Neural cell (in vitro differentiated cells): ENCODE data around the gene ARHGAP24.

Experiments
- EP300 ChIP-seq: fragments of 450-650 bp; conservative IDR thresholded peaks from 2 replicates; pipeline ENCODE4 v1.6.1; 2014; ENCODE audit warnings: antibody characterized with exemption, mild to moderate bottlenecking, moderate library complexity; ENCODE audit not compliant: poor library complexity, severe bottlenecking
- POLR2AphosphoS5 ChIP-seq: IDR thresholded peaks from 2 replicates; pipeline ENCODE4 v1.6.1; 2012
- RAD21 ChIP-seq: fragments of 450-650 bp; conservative IDR thresholded peaks from 2 replicates; pipeline ENCODE4 v1.6.1; 2014; ENCODE audit warnings: antibody characterized with exemption, mild to moderate bottlenecking, moderate library complexity
- SMC3 ChIP-seq: fragments of 450-650 bp; conservative IDR thresholded peaks from 2 replicates; pipeline ENCODE4 v1.6.1; 2014; ENCODE audit warnings: antibody characterized with exemption, mild to moderate bottlenecking, moderate library complexity; ENCODE audit not compliant: poor library complexity
- TAF1 ChIP-seq: IDR thresholded peaks from 2 replicates; pipeline ENCODE4 v1.6.1; 2012; ENCODE audit warnings: low read depth
- TF ChIP-seq, protein P1 (sequence below): fragments of 450-650 bp; IDR thresholded peaks from 2 replicates; pipeline ENCODE4 v1.5.1; 2014; ENCODE audit warnings: antibody characterized with exemption, mild to moderate bottlenecking, moderate library complexity; ENCODE audit not compliant: poor library complexity, severe bottlenecking
- TF ChIP-seq, protein P2 (sequence below): IDR thresholded peaks from 2 replicates; pipeline ENCODE4 v1.6.1; 2012; ENCODE audit warnings: borderline replicate concordance

DNA sequence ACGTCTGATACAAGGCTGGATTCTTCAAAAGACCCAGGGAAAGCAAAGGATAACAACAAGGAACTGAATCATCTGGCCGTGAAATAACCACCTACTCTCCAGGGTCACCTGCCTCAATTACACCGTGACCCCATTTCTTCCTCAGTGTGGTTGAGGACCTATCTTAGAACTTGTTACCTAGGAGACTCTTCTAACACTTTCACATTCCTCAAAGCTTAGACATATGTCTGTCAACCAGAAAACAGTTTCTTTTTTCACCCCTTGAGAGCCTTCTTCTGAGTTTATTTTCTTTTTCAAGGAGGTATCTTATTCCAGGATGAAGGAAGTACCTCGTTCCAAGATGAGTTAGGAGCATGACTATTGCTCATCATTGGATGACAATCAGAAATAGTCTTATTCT, 337.8 kb downstream of the ARHGAP24 start:
- TF ChIP-seq TAF1 (no peak), POLR2AphosphoS5 (no peak), RAD21 (no peak), EP300 (no peak), SMC3 (no peak)
- TF ChIP-seq, protein P1, sequence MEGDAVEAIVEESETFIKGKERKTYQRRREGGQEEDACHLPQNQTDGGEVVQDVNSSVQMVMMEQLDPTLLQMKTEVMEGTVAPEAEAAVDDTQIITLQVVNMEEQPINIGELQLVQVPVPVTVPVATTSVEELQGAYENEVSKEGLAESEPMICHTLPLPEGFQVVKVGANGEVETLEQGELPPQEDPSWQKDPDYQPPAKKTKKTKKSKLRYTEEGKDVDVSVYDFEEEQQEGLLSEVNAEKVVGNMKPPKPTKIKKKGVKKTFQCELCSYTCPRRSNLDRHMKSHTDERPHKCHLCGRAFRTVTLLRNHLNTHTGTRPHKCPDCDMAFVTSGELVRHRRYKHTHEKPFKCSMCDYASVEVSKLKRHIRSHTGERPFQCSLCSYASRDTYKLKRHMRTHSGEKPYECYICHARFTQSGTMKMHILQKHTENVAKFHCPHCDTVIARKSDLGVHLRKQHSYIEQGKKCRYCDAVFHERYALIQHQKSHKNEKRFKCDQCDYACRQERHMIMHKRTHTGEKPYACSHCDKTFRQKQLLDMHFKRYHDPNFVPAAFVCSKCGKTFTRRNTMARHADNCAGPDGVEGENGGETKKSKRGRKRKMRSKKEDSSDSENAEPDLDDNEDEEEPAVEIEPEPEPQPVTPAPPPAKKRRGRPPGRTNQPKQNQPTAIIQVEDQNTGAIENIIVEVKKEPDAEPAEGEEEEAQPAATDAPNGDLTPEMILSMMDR, result no peak
- TF ChIP-seq, protein P2, sequence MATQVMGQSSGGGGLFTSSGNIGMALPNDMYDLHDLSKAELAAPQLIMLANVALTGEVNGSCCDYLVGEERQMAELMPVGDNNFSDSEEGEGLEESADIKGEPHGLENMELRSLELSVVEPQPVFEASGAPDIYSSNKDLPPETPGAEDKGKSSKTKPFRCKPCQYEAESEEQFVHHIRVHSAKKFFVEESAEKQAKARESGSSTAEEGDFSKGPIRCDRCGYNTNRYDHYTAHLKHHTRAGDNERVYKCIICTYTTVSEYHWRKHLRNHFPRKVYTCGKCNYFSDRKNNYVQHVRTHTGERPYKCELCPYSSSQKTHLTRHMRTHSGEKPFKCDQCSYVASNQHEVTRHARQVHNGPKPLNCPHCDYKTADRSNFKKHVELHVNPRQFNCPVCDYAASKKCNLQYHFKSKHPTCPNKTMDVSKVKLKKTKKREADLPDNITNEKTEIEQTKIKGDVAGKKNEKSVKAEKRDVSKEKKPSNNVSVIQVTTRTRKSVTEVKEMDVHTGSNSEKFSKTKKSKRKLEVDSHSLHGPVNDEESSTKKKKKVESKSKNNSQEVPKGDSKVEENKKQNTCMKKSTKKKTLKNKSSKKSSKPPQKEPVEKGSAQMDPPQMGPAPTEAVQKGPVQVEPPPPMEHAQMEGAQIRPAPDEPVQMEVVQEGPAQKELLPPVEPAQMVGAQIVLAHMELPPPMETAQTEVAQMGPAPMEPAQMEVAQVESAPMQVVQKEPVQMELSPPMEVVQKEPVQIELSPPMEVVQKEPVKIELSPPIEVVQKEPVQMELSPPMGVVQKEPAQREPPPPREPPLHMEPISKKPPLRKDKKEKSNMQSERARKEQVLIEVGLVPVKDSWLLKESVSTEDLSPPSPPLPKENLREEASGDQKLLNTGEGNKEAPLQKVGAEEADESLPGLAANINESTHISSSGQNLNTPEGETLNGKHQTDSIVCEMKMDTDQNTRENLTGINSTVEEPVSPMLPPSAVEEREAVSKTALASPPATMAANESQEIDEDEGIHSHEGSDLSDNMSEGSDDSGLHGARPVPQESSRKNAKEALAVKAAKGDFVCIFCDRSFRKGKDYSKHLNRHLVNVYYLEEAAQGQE, result no peak
